ENCODE measurements around the gene BMP2K. TPM values are rescaled to one million over a fixed set of nuclear protein-coding genes. Genes with fewer than 3 reads are reported as not detected.
A peak's percentile ranks its signal among the peaks of the same experiment; 100 is the strongest.

The BMP2K gene
- total RNA-seq, 1 donor from 2014 or later: 38.7 TPM

DNA sequence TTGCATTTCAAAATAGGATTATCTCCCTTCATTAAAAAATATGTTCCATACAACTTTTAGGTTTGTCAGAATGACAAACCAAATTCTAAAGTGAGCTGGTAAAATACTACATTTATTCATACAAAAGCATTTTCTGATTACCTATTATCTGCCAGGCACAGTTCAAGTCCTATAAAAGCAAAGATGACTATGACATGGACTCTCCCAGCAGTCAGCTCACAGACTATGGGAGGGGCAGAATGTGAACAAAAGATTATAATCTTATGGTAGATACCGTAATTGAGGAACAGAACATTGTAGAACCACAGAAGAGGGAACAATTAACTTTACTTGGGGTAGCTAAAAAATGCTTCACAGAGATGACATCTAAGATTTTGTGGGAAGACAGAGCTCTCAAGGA is 150.7 kb downstream of the BMP2K start:
- DNase-seq (ENCODE audit: low spot score): no peak

DNA sequence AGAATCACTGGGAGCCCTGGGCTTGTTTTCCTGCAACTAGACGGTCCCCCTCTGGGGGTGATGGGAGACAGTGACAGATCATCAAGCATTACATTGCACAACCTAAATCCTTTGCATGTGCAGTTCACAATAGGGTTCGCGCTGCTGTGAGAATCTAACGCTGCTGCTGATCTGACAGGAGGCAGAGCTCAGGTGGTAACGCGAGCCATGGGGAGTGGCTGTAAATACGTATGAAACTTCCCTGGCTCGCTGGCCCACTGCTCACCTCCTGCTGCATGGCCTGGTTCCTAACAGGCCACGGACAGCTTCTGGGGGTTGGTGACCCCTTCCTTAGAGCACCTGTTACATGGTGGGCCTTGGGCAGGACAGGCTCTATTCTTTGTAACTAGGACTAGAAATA is 152.7 kb downstream of the BMP2K start:
- DNase-seq (ENCODE audit: low spot score): no peak

DNA sequence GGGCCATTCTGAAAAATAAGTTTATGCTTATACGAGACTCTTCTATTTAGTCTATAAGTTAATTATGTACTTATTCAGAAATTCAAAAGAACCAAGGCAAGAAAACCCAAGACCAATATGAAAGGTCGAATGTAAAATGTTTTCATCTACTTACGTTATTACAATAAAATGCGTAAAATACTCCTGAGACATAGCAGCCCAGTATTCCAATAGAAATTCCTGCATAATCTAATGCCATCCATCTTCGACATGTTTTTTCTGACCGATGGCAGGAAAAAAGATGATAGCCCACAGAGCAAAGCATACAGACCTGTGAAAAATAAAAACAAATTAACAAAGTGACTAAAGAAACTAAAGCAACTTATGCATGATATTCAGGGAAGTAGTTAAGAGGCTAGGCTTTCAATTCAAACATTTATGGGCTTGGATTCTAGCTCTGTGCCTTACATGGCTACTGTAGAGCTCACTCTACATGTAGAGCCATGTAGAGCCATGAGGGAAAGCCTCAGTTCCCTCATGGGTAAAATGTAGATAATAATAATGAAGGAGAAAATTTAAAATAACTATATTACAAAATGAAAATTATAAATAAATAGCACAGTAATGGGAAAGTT is 154.0 kb downstream of the BMP2K start:
- DNase-seq (ENCODE audit: low spot score): no peak

DNA sequence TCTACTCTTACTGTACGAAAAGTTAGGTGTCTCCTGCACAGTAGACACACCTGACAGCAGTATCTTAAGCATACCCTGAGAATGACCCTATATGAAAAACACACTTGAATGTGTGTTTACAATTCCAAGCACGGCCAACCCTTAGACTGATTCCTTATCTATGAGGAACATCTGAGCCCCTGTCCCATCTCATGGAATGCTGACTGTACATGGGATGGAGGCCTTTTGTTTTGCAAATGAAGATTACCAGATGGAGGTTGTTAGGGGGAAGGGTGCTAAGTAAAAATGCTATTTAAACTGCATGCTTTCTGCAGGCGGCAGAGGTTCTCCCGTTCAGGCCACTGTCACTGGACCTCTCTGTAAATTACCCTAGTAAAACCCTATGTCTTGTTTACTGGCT is 160.8 kb downstream of the BMP2K start:
- no peak for DNase-seq (ENCODE audit: low spot score)

DNA sequence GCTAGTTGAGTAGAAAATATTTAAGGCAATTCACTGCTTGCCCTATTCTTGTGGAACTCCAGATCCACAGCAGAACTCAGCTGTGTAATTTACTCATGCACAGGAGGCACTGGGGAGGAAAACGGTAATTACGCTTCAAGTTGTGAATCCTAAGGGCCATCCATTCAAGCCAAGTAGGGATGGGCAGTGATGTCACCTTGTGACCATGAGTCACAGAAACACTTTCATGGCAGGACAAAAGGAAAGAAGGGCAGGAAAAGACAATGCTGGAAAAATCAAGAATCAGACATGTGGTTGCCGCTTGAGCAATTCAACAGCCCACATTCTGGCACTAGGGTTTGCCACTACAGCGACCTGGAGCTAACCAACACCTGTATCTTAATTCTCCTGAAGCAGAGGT is 161.7 kb downstream of the BMP2K start:
- DNase-seq (ENCODE audit: low spot score): no peak

DNA sequence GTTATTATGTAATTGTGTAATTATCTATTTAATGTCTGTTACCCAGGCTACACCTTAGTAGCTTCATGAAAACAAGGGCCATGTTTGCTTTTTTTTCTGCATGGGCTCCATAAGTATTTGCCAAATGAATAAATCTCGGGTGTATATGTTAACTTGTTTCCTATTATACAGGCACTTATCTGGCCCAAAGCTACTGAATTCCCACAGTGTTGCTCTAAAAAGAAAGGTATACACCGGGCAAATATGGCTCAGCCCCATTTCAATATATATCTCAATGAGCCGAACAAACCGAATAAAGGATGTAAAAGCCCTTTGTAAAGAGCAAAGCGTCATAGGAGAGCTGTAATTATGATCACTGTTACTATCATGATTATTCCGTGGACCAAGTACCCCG is 162.3 kb downstream of the BMP2K start:
- no peak for DNase-seq (ENCODE audit: low spot score)

DNA sequence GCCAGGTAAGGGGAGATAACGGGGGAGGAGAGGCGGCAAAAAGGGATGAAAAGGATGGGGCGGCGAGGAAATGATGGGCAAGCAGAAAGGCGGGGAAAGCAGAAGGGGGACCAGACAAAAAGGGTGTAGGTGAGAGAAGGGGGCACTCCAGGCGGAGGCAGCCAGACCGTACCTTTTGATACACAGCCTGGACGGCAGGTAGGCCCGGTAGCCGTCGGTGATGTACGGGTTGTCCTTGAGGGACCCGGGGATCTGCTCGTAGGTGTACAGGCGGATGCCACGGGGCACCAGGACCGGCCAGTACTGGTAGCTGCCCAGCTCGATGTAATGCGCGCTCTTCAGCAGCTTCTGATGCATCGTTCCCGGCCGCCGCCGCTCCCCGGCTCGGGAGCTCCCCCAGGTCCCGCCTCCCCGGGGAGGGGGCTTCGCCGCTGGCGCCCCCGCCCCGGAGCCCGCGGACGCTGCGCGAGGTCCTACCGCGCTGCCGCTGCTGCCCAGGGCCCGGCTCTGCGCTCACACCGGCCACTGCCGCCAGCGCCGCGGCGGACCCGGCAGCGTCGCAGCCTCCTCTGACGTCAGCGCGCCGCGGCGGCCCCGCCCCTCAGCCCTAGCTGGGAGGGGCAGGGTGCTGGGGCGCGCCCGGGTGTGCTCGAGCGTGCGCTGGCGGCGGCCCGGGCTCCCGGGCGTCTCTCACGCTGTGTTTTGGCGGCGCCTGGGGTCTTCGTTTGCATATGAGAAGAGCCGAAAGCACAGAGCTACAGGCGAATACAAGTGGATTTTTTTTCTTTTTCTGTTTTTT is 162.9 kb downstream of the BMP2K start, which contains the start of gene PAQR3:
PAQR3 (minus strand) TSS at position 571 of the 799 bp plus-strand sequence; CDS start at position 357, 214 bp downstream.
- peak; percentile 96 for DNase-seq (ENCODE audit: low spot score)

DNA sequence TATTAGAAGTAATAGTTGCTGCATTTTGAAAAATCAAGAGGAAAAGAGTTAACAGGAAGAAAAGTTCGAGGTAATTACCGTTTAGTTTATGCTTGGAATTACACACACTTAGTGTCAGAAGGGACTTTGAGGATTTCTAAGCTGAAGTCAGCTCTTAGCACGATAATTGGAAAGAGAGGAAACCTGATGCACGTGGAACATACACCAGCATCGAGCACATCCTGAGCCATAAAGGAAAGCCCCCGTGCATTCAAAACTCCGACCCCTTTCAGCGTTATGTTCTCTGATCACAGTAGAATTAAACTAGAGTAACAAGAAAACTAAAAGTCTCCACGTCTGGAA is 163.5 kb downstream of the BMP2K start:
- no peak for DNase-seq (ENCODE audit: low spot score)

DNA sequence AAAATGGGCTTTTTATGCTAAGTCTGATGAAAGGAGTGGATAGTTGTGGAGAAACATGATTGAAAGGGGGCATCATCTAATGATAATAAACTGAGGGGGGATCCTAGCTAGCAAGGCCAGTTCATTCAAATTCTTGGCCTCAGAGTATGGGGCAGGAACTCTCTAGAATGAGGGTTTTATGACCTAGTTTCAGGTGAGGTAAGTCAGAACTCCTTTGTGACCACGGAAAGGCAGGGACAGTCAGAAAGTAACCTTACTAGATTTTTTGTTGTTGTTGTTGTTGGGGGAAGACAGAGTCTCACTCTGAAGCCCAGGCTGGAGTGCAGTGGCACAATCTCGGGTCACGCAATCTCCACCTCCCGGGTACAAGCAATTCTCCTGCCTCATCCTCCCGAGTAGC is 164.6 kb downstream of the BMP2K start:
- DNase-seq (ENCODE audit: low spot score): no peak

DNA sequence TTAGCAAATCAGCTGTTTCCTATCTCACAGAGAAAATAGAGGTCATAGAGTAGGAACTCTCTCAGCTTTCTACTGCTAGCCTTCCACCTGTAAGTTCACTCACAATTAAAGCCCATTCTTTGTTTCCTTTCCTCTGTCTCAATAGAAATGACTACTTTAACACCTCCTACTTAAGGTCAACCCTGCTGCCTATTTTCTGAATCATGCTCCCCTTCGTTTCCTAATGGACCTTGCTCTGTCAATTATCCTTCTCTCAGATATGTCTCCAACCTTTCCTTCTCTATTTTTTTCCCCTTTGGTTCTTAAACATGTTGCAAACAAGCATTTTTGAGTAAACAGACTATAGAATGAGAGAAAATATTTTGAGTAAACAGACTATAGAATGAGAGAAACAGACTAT is 168.2 kb downstream of the BMP2K start:
- no peak for DNase-seq (ENCODE audit: low spot score)

DNA sequence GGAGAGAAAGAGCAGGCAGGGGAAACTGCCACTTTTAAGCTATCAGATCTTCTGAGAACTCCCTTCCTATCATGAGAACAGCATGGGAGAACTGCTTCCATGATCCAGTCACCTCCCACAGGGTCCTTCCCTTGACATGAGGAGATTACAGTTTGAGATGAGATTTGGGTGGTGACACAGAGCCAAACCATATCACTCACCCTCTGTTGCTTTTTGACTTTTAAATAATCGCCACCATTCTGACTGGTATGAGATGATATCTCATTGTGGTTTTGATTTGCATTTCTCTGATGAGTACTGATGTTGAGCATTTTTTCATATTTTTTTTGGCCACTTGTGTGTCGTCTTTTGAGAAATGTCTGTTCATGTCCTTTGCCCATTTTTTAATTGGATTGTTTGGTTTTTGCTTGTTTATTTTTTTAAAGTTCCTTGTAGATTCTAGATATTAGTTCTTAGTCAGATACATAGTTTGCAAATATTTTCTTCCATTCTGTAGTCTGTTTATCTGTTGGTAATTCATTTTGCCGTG is 169.6 kb downstream of the BMP2K start:
- no peak for DNase-seq (ENCODE audit: low spot score)

DNA sequence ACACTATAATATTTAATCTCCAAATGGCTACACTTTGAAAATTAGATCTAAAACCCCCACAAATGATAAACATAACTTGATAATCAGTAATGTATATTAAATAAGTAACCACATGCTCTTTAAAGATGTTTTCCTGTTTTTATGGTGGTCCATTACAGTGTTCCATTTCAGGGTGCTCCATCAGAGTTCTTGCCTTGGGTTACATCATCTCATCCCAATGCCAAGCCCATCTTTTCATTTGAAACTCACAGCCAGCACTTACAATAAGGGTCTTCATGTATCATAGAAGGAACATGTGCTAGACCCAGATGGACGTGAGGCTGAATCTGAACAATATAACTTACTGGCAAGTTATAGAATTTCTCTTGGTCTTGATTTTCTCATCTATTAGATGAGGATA is 173.6 kb downstream of the BMP2K start:
- DNase-seq (ENCODE audit: low spot score): no peak

DNA sequence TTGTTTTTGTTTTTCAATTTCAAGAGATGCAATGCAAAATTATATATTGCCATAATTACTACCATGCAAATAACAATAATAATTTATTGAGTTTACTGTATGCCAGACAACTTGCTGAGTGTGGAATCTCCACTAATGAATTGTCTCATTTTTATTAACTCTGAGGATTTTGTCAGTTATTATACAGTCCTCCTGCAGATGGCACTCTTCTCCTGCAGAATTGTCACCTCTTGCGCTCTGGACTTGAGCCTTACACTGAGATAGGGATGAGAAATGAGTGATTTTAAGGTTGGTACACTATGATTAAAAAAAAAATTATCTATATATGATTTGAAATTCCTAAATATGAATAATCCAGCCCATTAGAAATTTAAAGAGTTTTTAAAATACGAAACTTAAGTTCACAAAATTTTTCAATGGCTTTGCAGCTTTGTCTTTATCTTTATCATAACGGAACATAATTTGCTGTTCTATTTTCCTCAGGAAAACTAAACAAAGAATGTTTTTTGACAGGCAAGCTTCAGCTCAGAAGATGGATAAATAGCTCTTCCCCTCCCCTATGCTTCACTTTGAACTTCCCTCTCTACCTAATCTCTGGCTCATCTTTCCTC is 175.8 kb downstream of the BMP2K start:
- DNase-seq (ENCODE audit: low spot score): no peak

DNA sequence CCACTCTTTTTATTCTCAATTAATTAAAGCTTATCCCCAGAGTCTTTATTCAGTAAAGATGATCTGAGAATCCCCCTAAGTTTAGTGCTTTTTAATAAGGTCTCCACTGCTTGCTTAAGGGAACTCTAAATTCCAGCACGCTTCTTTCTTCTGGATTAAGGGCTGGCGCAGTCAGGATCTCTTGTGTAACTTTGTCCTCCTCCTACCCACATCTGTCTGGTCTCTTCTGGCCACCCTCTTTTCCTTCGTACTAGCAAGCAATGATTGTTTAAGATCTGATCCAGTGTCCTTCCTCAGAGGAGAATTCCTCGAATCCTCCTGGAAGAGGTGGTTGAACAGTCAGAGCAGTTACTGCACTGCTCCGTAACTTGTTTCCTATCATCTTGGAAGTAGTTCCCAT is 177.1 kb downstream of the BMP2K start:
- no peak for DNase-seq (ENCODE audit: low spot score)

DNA sequence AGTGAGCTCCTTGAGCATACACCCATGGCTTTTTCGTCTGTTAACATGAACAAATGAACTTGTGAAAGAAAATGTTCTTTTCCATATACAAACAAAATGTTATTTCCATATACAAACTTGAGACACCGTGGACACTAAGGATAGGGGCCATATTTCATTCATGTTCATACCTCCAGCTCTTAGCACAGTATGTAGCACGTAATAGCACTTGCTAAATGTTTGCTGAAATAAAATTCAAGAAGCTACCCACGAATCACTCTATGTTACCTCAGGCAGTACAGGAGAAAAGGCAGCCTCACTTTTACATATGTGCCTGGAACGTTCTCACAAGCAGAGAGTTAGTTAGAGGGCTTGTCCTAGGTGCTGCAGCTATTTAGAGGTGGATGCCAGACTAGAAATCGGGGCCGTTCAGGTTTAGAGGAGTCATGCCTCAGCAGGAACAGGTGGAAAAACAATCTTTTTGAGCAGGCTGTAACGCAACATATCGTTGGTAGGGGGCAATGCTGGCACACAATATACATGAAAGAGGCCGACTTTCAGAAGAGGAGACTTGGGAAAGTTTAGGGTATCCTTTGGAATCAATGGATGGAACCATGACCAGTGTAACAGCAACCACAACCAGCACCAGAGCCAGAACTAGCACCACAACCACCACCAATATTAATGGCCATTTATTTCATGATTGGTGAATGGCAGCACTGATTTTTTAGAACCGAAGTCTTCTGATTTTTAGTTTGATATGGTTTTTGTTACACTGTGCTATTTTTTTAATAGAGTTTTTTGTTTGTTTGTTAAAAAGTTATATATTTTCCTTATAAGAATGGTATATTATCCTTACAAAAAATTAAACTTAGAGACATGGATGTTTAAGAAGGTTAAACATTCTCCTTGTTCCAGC is 177.9 kb downstream of the BMP2K start:
- no peak for DNase-seq (ENCODE audit: low spot score)

DNA sequence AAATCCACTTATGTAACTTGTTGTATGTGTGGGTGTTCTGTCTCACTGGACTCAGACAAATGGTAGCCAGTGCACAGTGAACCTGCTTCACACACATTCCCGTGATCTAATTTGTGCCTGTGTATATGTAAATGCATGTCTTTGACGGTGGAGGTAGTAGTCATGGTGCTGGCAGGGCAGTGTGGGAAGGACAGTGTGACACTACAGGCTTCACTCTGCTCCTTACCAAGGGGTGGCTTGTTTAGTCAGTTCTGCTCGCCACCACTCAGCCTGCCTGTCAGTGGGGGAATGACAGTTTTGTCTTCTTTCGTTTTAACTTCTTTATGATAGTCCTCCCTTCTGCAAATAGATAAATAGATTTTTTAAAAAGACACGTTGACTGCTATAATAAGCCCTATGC is 180.8 kb downstream of the BMP2K start:
- DNase-seq (ENCODE audit: low spot score): no peak

DNA sequence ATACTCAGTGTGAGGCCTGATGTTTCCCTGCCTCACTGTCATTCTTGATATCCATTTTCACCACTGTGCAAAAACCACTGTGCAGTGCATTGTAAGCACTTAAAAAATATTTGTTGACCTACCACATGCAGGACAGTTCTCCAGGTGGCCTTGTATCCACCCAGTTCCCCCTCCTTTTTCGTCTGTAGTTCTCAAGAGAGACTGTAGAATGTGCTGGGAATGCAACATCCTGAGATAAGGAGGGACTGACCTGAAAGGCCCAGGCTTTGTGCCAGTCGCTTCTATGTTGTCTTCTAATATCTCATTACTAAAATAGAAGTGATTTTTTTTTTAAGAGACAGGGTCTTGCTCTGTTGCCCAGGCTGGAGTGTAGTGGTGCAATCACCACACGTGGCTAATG is 184.8 kb downstream of the BMP2K start:
- no peak for DNase-seq (ENCODE audit: low spot score)
